HepG2 (cell line): ENCODE data around the gene KDM2B. TPM values are rescaled to one million over a fixed set of nuclear protein-coding genes. Genes with fewer than 3 reads are reported as not detected.

Source experiments
- AKAP8 ChIP-seq: sonication (generic); formaldehyde crosslinking; IDR thresholded peaks from 2 replicates; pipeline ENCODE4 v1.5.1; 2020; ENCODE audit warnings: mild to moderate bottlenecking, missing genetic modification reagents
- CBFB ChIP-seq: sonication (generic); formaldehyde crosslinking; IDR thresholded peaks from 2 replicates; pipeline ENCODE4 v1.4.0; 2020; ENCODE audit warnings: missing genetic modification reagents
- ELF1 ChIP-seq: sonication (generic); formaldehyde crosslinking; IDR thresholded peaks from 2 replicates; pipeline ENCODE4 v1.4.0; 2020; ENCODE audit warnings: missing genetic modification reagents
- GPN1 ChIP-seq: sonication (generic); formaldehyde crosslinking; IDR thresholded peaks from 2 replicates; pipeline ENCODE4 v1.5.1; 2020; ENCODE audit warnings: missing genetic modification reagents, borderline replicate concordance
- HNF4A ChIP-seq: sonication (generic); formaldehyde crosslinking; IDR thresholded peaks from 2 replicates; pipeline ENCODE4 v1.4.0; 2020; ENCODE audit warnings: missing genetic modification reagents
- HNRNPUL1 ChIP-seq: fragments of 200-400 bp; formaldehyde crosslinking; IDR thresholded peaks from 2 replicates; pipeline ENCODE4 v1.6.1; 2017; ENCODE audit warnings: low read depth, mild to moderate bottlenecking, low read length, moderate library complexity
- IRF1 ChIP-seq: sonication (generic); formaldehyde crosslinking; IDR thresholded peaks from 2 replicates; pipeline ENCODE4 v1.4.0; 2020; ENCODE audit warnings: low read depth, mild to moderate bottlenecking, missing genetic modification reagents
- IRX3 ChIP-seq: sonication (generic); formaldehyde crosslinking; IDR thresholded peaks from 2 replicates; pipeline ENCODE4 v1.8.1; 2023; ENCODE audit warnings: mild to moderate bottlenecking, low read depth, missing genetic modification reagents, borderline replicate concordance
- KLF6 ChIP-seq: IDR thresholded peaks from 2 replicates; pipeline ENCODE4 v1.8.0; 2016; ENCODE audit warnings: missing biosample characterization, missing genetic modification reagents
- PLSCR1 ChIP-seq: sonication (generic); formaldehyde crosslinking; IDR thresholded peaks from 2 replicates; pipeline ENCODE4 v1.5.0; 2020; ENCODE audit warnings: missing genetic modification reagents, mild to moderate bottlenecking, borderline replicate concordance
- RORA ChIP-seq: sonication (generic); formaldehyde crosslinking; IDR thresholded peaks from 2 replicates; pipeline ENCODE4 v1.5.0; 2020; ENCODE audit warnings: mild to moderate bottlenecking, missing genetic modification reagents, moderate library complexity
- SMYD3 ChIP-seq: sonication (generic); formaldehyde crosslinking; IDR thresholded peaks from 2 replicates; pipeline ENCODE4 v1.8.1; 2023; ENCODE audit warnings: mild to moderate bottlenecking, missing genetic modification reagents
- SOX5 ChIP-seq: IDR thresholded peaks from 2 replicates; pipeline ENCODE4 v1.6.1; 2016; ENCODE audit warnings: borderline replicate concordance
- TBP ChIP-seq: sonication (generic); formaldehyde crosslinking; IDR thresholded peaks from 2 replicates; pipeline ENCODE4 v1.5.0; 2020; ENCODE audit warnings: missing genetic modification reagents
- ZFP41 ChIP-seq: sonication (generic); formaldehyde crosslinking; IDR thresholded peaks from 2 replicates; pipeline ENCODE4 v1.4.0; 2020; ENCODE audit warnings: mild to moderate bottlenecking, missing genetic modification reagents, borderline replicate concordance
- ZNF142 ChIP-seq: sonication (generic); formaldehyde crosslinking; IDR thresholded peaks from 2 replicates; pipeline ENCODE4 v1.4.0; 2020; ENCODE audit warnings: missing genetic modification reagents
- ZNF547 ChIP-seq: sonication (generic); formaldehyde crosslinking; IDR thresholded peaks from 2 replicates; pipeline ENCODE4 v1.5.1; 2020; ENCODE audit warnings: mild to moderate bottlenecking, missing genetic modification reagents
- ZNF782 ChIP-seq: sonication (generic); formaldehyde crosslinking; IDR thresholded peaks from 2 replicates; pipeline ENCODE4 v1.4.0; 2020; ENCODE audit warnings: missing genetic modification reagents, mild to moderate bottlenecking, borderline replicate concordance
- polyA plus RNA-seq, 8 experiments: library from polyadenylated mRNA; depleted of rRNA in 3 of 8; stranded (reverse) in 7 of 8; unstranded in 1 of 8; fragments of >200 nt; fragmentation: Illumina TruSeq in 4 of 8; extraction: Trizol in 4 of 8; gene quantifications; 2 replicates each; pipeline versions ENCODE4 v1.2.1 to v1.2.3, GENCODE V29; 2011 to 2016; ENCODE audit warnings: low read depth in 4 of 8, missing spikeins in 1 of 8, mixed read lengths in 1 of 8; ENCODE audit not compliant: insufficient read depth in 1 of 8
- total RNA-seq, 5 experiments: library from RNA; depleted of rRNA; stranded (reverse); fragments of >200 nt; fragmentation: Illumina TruSeq; extraction: Trizol; gene quantifications; 2 replicates each; pipeline ENCODE4 v1.2.3, GENCODE V29; 2016; ENCODE audit warnings: low read depth in 1 of 5

The KDM2B gene
- total and polyA plus RNA-seq, 2 of the 13 experiments (the other 11 are each of a cell fraction or from before 2014, with no cell fraction given), result 17.5 to 26.1 TPM

DNA sequence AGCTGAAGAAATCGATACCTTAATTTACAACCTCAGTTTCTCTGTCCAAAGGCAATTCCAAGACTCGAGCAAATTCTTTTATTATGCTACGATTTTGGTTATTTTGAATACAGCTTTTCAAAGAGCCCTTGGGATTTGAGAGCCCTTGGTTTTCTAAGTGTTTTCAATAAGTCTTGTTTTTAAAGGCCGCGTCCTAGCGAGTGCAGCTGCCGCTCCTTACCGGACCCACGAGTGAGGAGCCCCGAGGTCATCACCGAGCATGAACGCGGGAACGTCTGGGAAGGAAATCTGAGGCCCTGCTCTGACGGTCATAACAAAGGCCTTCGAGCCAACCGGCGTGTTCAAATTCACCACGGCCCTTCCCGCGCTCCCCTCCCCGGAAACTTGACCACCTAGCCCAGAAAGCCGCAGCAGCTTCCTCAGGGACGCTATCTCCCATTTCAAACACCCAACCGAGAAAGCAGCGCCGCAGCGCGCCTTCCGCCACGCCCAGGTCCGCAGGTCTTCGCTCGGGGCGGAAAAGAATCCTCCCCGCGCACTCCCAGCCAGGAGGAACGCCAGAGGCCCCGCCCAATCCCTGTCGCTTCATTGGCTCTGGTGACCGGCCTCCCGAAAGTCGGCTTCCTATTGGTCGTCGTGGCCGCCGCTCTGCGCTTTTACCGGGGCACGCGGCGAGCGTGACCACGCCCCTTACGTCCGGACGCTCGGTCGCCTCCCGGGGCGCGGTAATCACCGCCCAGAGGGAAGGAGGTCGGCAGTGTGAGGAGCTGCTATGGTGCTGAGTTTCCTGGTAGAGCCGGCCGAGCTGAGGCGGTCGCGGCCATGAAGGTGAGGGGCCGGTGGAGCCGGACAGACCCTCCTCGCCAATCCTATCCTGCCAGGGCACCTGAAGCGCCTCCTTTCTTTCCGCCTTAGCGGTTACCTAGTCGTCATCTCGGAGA lies 181.2 kb downstream of the KDM2B start, which contains the start of gene RNF34 (continued):
- TF ChIP-seq ZFP41 (CRISPR knock-in tag), result no peak
- TF ChIP-seq GPN1 (CRISPR knock-in tag), result no peak
- no peak for TF ChIP-seq AKAP8 (CRISPR knock-in tag)
- no peak for TF ChIP-seq TBP
- TF ChIP-seq HNRNPUL1, result no peak
- TF ChIP-seq ZNF547 (CRISPR knock-in tag), result peak; percentile 93; the same call in 1 of the 2 replicates
- 0 out of 2 replicates have a peak, but pooled peaks have one; percentile 66 for TF ChIP-seq PLSCR1 (CRISPR knock-in tag)
- TF ChIP-seq SMYD3 (CRISPR knock-in tag), result no peak
- TF ChIP-seq IRF1, result no peak
- TF ChIP-seq ZNF782 (CRISPR knock-in tag), result no peak
- peak; percentile 50; the same call in 1 of the 2 replicates for TF ChIP-seq IRX3
- peak; percentile 26; the same call in 1 of the 2 replicates for TF ChIP-seq HNF4A (CRISPR knock-in tag)
- TF ChIP-seq SOX5 (CRISPR knock-in tag), result peak; percentile 46; the same call in 1 of the 2 replicates
- TF ChIP-seq KLF6 (CRISPR knock-in tag), result peak; percentile 45; the same call in 1 of the 2 replicates
- TF ChIP-seq ELF1 (CRISPR knock-in tag), result peak; percentile 82
- TF ChIP-seq CBFB (CRISPR knock-in tag), result peak; percentile 60; the same call in 1 of the 2 replicates
- no peak for TF ChIP-seq ZNF142
- TF ChIP-seq RORA (CRISPR knock-in tag), result no peak
